GM19467 (cell line): ENCODE results near the gene CNTNAP2.

Experiments used
- ATAC-seq: cut with Tn5 transposase; IDR thresholded peaks from one replicate; pipeline ENCODE4 v1.9.1; 2021; ENCODE audit warnings: mild to moderate bottlenecking, moderate library complexity; ENCODE audit not compliant: unreplicated experiment

The CNTNAP2 gene

DNA sequence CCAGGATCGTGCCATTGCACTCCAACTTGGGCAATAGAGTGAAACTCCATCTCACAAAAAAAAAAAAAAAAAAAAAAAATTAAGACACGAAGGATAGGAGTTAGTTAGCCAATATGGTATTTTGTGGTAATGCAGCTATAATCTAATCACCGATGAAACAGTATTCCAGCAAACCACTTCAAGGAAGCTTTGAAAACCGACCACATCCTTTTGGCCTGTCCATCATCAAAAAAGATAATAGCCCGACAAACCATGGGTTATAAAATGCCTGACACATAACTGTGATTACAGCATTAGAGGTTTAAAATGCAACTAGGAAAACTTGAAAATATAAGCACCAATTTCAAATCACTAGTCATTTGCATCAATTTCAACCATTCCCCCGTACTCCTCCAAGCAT, 1745.3 kb downstream of the CNTNAP2 start:
- no peak for ATAC-seq

DNA sequence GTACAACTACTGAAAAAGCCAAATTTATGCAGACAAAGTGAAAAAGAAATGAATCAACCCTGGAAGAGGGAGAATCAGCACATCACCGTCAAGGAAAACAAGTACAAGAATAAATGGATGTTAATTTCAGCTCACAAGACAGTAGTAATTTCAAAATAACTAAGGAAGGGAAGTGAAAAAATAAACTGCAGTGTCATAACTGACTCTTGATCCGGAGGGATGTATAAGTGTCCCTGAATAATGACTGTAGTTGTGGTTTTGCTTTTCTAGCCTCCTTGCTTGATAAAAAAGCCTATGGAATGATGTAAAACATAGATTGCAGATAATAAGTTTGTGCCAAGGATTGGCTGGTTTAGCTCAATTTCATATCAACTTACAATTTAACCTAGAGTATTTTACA, 1752.9 kb downstream of the CNTNAP2 start:
- ATAC-seq, result no peak

DNA sequence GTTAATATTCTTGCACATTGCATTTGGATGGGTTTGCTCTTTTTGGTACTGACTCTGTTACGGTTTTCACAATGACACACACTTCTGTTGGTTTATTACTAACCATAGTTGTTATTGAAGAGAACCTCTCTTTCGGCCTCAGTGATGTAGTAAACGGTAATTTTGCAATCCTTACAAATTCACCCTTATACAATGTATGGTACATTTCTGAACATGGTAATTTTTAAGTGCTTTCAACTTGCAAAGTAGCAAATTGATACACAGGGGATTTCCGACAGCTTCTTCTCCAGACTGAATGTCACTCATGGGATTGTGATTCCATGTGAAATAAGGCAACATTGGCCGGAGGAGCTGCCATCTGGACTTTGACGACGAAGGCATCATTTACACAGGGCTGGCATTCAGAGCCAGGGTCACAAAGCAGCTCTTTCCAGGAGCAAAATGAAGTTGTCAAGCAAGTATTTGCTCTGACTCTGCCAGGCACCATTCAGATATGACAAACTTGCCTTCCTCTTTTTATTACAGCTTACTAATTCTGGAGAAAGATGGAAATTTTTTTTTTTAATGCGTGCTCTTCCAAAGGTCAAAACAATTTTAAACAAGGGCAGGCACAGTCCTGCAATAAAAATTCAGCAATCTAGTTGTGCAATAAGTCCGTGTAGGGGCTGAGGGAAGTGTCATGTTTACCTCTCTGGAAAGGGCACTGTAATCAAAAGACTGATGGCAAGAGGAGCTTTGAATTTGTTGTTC, 1762.5 kb downstream of the CNTNAP2 start:
- ATAC-seq, result no peak

DNA sequence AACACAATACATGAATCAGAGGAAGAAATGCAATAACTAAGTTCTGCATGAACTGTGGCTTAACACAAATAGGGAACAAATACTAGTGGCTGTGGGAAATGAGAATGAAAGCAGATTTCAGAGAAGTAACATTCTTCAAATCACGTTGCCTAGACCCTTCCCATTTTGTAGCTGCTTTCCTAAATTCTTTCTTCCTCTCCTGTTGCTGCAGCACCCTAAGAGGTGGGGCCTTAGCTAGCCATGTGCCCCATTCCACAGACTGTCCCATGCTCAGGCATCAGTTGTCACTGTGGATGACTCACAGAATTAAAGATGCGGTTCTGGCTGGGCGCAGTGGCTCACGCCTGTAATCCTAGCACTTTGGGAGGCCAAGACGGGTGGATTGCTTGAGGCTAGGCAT, 1769.3 kb downstream of the CNTNAP2 start:
- no peak for ATAC-seq

DNA sequence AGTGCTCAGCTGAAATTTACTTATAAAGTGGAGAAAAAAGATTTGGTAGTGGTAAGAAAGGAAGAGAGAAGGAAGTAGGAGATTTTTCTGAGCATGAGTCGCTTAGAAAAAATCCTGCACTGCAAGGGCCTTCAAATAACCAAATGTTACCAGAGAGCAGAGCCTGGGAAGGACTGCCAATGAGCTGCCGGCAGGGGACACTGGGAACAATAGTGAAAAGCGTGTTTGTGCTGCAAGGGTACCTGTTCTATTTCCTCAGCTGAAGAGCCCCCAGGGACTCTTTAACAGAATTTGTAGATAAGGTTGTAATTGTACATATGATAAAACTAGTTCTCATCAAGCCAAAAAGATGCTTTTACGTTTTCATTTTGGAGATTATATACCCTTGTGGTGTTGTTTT, 1777.7 kb downstream of the CNTNAP2 start:
- no peak for ATAC-seq

DNA sequence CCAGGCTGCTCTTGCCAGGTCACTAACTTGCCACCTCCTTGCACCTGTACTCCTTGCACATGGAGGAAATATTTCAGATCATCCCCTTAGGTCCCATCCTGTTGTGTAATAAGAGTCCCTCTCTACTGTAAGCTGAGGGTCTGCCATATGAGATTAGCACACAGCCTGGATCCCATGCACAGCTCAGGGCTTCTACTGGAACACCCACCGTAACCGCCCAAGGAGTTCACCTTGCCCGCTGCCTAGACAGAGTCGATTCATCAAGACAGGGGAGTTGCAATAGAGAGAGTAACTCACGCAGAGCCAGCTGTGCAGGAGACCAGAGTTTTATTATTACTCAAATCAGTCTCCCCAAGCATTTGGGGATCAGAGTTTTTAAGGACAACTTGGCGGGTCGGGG, 1779.5 kb downstream of the CNTNAP2 start:
- ATAC-seq, result no peak

DNA sequence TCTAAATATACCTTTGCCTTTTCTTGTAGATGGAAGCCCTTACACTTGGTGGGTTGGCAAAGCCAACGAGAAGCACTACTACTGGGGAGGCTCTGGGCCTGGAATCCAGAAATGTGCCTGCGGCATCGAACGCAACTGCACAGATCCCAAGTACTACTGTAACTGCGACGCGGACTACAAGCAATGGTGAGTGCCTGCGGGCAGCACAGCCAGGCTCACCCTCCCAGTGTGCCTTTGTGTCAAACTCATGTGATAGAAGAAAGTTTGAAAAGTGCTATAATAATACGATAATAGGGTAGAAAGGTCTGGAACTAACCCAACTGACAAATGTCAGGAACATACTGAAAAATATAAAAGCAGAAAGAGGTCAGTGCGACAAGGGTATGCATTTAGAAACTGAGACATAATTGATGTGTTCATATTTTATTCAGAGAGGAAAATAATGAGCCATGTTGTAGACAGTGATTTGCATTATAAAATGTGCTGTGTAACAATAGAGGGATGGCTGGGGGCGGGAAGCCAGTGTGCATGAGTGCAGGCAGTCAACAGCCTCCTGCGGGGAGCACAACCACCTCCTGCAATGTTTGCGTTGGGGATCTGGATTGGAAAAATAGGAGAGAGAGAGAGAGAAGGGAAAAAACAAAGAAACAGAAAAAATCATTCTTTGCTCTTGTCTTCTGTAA, 1787.1 kb downstream of the CNTNAP2 start:
- no peak for ATAC-seq

DNA sequence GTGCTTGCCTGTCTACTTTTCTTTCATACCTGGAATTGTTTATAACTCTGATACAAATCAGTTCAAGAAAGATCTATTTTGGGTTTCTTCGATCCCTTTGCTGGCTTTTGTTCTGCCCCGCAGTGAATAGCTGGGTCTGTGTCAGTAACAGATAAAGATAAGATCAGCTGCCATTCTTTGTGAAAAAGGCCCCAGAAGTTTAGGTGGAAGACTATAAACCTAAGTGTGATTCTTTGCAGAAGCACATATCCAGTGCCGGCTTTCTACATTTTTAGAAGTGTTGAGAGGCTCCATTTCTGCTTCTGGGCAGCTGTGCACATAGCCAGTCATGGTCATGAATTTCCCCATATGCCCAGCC, 1787.6 kb downstream of the CNTNAP2 start:
- no peak for ATAC-seq

DNA sequence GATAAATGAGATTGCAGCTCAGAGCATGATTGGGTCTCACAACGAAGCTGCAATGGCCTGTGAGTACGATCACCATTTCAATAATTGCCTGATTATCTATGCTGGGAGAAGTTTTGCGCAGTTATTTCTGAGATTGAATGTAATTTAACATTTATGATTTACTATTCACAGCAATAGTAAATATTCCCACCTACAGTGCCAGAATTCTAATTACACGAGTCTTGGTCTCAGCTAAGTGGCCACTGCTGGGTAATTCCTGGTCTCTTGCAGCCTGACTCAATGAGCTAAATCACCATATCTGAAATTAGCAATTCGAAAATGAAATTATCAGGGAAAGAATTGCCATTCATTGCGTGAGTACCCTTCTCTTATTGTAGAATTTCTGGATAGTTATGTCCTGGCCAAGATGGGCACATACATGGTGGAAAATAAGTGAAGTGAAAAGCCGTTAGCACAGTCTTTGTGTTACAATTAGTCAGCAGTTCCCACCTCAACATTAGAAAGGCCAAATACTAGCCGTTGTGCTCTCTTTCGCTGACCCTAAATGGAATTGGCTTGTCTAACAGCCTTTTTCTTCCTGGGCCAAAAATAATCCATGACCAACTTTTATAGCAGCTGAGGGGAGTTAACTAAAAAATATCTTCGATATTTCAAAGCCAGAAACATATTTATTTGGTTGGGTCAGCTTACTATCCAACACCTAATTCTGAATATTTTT, 1793.0 kb downstream of the CNTNAP2 start:
- ATAC-seq, result no peak

DNA sequence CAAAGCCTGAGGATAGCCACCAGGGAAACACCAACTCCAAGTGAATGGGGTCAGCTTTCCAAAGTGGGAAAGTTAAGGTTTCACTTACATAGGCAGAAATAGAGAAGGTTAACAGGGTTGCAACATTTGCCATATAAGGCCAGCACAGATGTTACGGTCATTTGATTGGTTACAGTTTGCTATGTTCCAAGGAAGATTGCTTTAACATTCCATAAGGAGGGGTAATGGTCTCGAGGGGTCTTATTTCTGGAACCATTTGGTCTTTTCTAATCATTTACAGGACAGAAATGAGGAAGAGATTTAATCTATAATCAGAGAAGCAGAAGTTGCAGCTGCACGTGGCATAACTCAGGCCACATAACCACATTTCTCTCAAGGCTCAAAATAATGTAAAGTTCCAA, 1794.6 kb downstream of the CNTNAP2 start:
- ATAC-seq, result no peak

DNA sequence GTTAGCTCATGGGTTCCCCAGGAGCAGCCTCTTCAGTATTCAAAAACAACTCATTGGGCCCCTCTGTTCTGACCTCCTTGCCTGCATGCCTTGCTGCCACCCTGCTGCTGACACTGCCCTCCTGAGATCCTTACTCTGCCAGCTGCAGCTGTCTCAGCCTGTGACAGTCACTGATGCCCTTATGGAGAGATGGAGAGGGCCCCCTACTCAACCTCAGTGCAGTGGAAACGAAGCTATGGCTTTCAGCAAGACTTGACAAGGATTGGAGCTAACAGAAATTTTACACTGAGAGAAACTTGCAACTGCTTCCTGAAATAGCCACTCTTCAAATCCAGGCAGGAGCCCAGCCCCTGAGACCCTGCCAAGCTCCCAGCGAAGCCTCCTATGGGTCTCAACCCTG, 1795.7 kb downstream of the CNTNAP2 start:
- ATAC-seq, result no peak

DNA sequence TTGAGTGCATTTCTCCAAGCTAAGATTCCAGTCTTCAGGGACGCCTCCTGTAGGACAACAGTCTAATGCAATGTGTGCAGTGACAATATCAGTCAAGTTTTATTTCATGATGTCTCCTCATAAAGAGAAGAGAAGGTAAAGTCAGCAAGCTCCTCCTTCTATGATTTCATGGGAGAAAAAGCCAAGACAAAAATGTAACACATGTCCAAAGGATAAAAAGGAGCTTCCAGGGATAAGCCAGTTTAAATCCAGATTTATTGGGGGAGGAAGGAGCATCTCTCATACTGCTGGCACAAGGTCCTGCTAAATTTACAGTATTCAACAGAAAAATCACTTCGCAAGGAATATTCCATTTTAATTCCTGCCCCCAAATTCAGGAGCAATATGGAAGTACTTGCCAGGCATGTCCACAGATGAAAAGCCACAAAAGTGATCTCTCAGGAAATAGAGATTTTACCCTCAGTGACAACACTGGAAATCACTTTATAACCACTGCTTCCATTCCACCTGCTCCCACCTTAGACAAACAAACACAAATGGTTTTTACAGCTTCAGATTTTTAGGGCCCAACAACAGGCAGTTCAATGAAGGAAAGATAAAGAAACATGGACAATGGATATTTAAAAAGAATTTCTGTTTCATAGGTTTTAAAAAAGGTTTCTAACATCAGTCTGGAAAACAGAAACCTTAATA, 1796.5 kb downstream of the CNTNAP2 start:
- no peak for ATAC-seq

DNA sequence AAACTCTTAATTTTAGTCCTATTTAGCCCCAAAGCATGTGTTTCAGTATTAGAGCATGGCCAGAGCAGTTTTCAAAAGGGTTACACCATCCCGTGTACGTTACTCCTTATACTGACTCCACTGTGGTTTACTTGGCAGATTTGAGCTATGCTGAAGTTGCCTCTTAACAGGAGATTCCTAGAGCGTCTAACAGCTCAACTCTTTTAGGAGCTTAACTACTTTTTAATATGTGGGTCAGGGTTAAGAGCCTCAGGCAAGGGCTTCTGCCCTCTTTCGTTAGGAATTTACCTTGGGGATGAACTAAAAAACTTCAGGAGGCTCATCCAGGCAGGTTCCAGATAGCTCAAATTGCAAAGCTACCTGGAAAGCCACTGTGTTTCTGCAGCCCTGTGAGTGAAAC, 1799.2 kb downstream of the CNTNAP2 start:
- no peak for ATAC-seq

DNA sequence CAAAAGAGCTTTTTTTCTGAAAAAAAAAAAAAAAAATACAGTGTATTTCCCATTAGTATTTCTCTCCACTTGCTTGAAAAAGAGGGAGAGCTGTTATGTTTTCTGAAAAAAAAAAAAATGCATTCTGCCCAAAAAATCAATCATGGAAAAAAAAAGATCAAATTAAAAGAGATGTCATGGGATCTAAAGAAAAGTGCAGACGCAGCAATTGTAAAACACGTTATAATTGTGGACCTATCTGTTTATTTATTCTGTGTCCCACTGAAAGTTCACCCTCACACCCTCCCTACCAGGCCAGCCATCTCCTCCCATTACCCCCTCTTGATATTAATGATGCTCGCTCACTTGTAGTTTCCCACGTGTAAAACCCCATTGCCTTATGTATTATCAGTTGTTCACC, 1800.0 kb downstream of the CNTNAP2 start:
- ATAC-seq, result no peak

DNA sequence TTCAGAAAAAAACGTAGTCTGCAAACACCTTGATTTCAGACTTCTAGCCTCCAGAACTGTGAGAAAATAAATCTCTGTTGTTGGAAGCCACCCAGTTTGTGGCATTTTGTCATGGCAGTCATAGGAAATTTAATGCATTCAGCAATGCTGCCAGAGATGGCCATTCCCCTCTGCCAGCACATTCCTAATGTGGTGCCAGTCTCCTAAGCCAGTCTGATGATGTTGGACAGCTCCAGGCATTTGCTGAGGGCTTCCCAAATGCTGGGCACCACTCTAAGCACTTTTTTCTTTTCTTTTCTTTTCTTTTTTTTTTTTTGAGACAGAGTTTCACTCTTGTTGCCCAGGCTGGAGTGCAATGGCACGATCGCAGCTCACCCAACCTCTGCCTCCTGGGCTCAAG, 1807.2 kb downstream of the CNTNAP2 start:
- no peak for ATAC-seq

DNA sequence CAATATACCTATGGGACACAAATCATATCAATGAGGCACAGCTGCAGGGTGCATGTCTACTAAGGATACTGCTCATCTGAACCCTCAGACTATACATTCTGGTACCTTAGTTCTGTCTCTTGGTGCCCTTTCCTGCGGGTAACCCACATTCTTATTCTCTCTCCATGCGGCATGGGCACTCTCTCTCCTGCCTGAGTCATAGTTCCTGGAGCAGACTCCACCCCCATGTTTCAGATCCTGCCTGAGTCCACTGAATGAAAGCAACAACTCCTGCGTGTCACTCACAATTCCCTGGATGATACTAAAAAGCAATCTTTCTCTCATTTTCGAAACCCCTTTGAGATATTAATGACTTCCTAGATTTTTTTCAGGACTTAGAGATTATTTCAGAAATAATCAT, 1820.8 kb downstream of the CNTNAP2 start:
- ATAC-seq, result no peak

DNA sequence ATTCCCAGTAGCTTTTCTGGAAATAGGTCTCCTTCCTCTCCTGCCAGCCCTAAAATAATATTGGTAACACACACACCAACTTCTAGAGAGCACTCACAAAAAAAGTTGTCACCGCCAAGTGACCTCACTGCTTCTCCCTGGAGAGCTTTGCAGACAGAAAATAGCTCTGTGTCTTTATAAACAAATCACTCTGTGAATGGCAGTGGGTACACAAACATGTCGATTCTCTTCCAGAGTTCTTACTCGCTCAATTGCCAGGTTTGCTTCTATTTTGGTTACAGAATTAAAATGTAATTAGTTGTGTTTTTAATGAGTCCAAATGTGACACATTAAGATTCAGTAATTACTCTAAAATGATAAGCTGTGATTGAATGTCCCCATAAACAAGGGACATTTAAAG, 1824.8 kb downstream of the CNTNAP2 start:
- no peak for ATAC-seq

DNA sequence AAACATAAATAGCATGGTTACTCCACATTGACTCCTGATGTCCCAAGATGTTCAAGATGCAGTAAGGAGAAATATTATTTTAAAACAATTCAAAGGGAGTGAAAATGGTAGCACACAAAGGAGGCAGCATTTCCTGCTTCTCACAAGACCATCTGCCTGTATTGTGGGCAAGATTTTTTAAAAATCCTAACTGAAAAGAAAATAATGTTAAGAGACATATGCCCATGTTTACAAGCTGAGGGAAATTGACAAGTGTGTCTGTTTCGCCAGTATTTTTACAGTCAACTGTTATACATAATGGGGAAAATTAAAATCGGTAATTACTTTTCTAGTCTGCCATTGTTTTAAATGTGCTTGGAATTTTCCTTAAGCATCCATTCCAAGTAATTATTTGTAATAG, 1827.7 kb downstream of the CNTNAP2 start:
- ATAC-seq, result no peak

DNA sequence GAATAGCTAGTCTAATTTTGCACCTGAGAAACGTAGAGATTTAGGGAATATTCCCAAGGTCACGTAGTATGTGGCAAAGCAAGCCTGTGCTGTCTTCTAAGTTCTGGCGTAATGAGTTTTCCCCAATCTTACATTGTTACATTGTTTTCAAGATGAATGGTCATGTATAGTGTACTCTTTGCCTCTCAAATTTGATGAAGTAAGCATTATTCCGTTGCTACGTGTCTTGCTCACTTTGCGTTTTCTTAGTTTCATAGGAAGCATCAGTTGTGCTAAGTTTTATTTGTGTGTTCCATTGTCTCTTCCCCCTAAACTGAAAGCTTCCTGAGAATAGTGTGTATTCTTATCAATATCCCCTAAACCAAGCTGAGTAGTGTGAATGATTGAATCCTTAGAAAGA, 1836.3 kb downstream of the CNTNAP2 start:
- no peak for ATAC-seq

DNA sequence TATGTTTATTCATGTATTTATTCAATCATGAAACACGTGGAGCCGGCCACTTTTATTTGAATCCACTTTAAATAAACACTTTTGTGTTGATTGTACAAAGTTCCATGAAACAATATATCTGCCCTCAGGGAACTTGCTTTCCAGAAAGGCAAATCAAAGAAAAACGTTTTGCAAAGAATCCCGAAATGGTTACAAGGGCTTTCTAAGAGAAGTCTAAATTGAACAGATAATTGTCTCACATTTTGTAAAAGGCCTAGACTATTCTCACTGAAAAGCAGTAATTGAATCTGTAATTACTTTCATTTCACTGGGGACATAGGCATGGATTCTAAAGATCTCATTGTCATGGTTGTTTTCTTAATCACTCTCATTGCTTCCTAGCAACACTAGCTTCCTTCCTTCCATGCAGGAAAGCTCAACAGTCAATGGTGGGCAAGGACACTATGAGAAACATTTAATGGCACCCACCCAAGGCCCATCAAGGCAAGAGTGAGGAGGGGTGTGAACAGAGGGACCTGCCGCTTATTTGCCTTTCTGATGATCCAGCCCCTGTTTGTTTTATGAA, 1851.5 kb downstream of the CNTNAP2 start:
- ATAC-seq, result no peak

DNA sequence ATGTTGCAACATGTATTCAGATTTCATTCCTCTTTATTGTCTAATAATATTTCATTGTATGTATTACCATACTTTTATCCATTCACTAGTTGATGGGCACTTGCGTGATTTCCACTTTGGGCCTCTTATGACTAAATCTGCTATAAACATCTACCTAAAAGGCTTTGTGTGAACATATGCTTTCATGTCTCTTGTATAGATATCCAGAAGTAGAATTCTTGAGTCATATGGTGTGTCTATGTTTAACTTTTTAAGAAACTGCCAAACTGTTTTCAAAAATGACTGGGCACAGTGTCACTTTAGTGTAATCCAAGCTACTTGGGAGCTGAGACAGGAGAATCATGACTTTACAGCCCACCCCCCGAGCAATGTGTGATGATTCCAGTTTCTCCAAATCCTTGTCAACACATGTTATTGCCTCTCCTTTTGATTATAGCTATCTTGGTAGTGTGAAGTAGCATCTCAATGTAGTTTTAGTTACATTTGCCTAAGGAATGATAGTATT, 1855.1 kb downstream of the CNTNAP2 start:
- ATAC-seq, result no peak
